ENCODE measurements around the gene PSMB1.

- no peak for TF ChIP-seq EZH2 (IDR thresholded peaks at IDR 0.05; ENCODE audit: insufficient read depth, poor library complexity, severe bottlenecking)
- no peak for TF ChIP-seq EZH2phosphoT487 (IDR thresholded peaks at IDR 0.05; ENCODE audit: insufficient read depth, low read depth)
These were observed 1.7 kb upstream of the PSMB1 start for GRCh38 chr6:170554796-170555137.

Data from GM23248 (cell line).